ENCODE results near the gene ASTL.

DNA sequence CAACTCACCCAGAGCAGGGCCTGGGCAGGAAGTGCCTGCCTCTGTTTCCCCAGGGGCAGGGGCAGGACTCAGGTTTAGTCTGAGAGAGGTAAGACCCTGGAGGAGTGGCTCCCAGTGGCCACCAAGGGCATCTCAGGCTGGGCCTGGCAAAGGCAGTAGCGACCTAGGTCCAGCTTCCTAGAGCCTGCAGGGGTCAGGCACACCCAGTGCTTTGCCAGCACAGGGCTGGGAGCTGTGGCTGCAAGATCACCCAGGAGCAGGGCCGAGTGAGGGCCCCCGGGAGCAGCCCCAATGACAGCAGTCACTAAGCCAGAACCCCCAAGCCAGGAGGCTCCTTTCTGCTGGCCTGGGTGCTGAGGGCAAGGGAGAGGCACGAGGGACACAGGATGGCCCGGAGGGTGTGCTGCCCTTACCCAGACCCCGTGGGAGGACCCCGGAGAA is 15.7 kb upstream of the ASTL start:
- no peak for TF ChIP-seq ZNF565 (CRISPR knock-in tag; conservative IDR thresholded peaks at IDR 0.05; ENCODE audit: low read depth)
- TF ChIP-seq TCF4 (CRISPR knock-in tag; IDR thresholded peaks at IDR 0.05; ENCODE audit: borderline replicate concordance): no peak
- TF ChIP-seq, protein P1, sequence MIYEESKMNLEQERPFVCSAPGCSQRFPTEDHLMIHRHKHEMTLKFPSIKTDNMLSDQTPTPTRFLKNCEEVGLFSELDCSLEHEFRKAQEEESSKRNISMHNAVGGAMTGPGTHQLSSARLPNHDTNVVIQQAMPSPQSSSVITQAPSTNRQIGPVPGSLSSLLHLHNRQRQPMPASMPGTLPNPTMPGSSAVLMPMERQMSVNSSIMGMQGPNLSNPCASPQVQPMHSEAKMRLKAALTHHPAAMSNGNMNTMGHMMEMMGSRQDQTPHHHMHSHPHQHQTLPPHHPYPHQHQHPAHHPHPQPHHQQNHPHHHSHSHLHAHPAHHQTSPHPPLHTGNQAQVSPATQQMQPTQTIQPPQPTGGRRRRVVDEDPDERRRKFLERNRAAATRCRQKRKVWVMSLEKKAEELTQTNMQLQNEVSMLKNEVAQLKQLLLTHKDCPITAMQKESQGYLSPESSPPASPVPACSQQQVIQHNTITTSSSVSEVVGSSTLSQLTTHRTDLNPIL (CRISPR knock-in tag; IDR thresholded peaks at IDR 0.05; ENCODE audit: low read depth): no peak
